Activated CD4-positive, alpha-beta memory T cell treated with anti-CD3 and anti-CD28 coated beads for 36 hours (primary cell): ENCODE measurements around the gene PADI1. TPM values are rescaled to one million over a fixed set of nuclear protein-coding genes. Genes with fewer than 3 reads are reported as not detected.

Experiments used
- CTCF ChIA-PET: fragments of 350-600 bp; sonication (Branson Sonifier 250); formaldehyde crosslinking; loops from one replicate; lab custom pipeline; 2021; ENCODE audit warnings: antibody characterized with exemption, inconsistent platforms; lab: Charles Lee
- POLR2A ChIA-PET: fragments of 350-600 bp; sonication (Branson Sonifier 250); formaldehyde crosslinking; loops from one replicate; lab custom pipeline; 2021; ENCODE audit warnings: antibody characterized with exemption; lab: Charles Lee
- DNase-seq: peaks from one replicate; pipeline ENCODE4 v3.0.0-alpha.2; 2020
- H3K27ac Mint-ChIP-seq: one replicate; pipeline ENCODE4 v1.8.0; 2021; ENCODE audit warnings: mixed read lengths
- H3K27me3 Mint-ChIP-seq: one replicate; pipeline ENCODE4 v1.8.0; 2021; ENCODE audit warnings: mixed read lengths
- H3K36me3 Mint-ChIP-seq: one replicate; pipeline ENCODE4 v1.8.0; 2021; ENCODE audit warnings: mixed read lengths
- H3K4me1 Mint-ChIP-seq: one replicate; pipeline ENCODE4 v1.8.0; 2021; ENCODE audit warnings: low read depth, mixed read lengths
- H3K4me3 Mint-ChIP-seq: one replicate; pipeline ENCODE4 v1.8.0; 2021; ENCODE audit warnings: mild to moderate bottlenecking, mixed read lengths
- H3K9me3 Mint-ChIP-seq: one replicate; pipeline ENCODE4 v1.8.0; 2021; ENCODE audit warnings: mixed read lengths
- intact Hi-C: fragments of 100-400 bp; cut with micrococcal nuclease; formaldehyde crosslinking; loops from one replicate; pipeline ENCODE4 v1.15.1; 2023
- total RNA-seq, 2 experiments: library from RNA; stranded (reverse); gene quantifications; one replicate each; pipeline ENCODE4 v1.2.3, GENCODE V29; 2021

PADI1 gene
- total RNA-seq, 2 experiments from 2014 or later = not detected

GRCh38 chr1:17215545-17215890 is 10.6 kb downstream of the PADI1 start:
- no peak overlapping the region for H3K27ac Mint-ChIP-seq
- ChIA-PET POLR2A (no interaction called here), CTCF (no interaction called here)
- intact Hi-C loops = no loop called here
- no peaks in the 10 kb centered on the region for H3K36me3 Mint-ChIP-seq
- peaks cover 34% of the 10 kb centered on the region for H3K27me3 Mint-ChIP-seq
- DNase-seq = no peak
- no peak overlapping the region for H3K4me3 Mint-ChIP-seq
- H3K4me1 Mint-ChIP-seq = peaks cover 16% of the 10 kb centered on the region
- no peaks in the 10 kb centered on the region for H3K9me3 Mint-ChIP-seq

- Mint-ChIP-seq H3K4me3 (no peak overlapping the region), H3K4me1 (peaks cover 16% of the 10 kb centered on the region), H3K9me3 (no peaks in the 10 kb centered on the region), H3K27ac (no peak overlapping the region), H3K27me3 (peaks cover 34% of the 10 kb centered on the region), H3K36me3 (no peaks in the 10 kb centered on the region)
- CTCF ChIA-PET = interaction anchor here (1.4 kb wide), 1 partner anchor 8 kb away, joined by 3 read pairs; no protein-coding TSS in a partner anchor
- POLR2A ChIA-PET = no interaction called here
- intact Hi-C loops = no loop called here
- DNase-seq = no peak
These were observed 11.2 kb downstream of the PADI1 start for GRCh38 chr1:17216078-17216477.

- peaks cover 9% of the 10 kb centered on the region for H3K4me1 Mint-ChIP-seq
- H3K27ac Mint-ChIP-seq = no peak overlapping the region
- H3K36me3 Mint-ChIP-seq = no peaks in the 10 kb centered on the region
- no peak overlapping the region for H3K4me3 Mint-ChIP-seq
- CTCF ChIA-PET = interaction anchor here (1.4 kb wide), 1 partner anchor 9 kb away, joined by 3 read pairs; no protein-coding TSS in a partner anchor
- peaks cover 31% of the 10 kb centered on the region for H3K27me3 Mint-ChIP-seq
- intact Hi-C loops = no loop called here
- H3K9me3 Mint-ChIP-seq = no peaks in the 10 kb centered on the region
- DNase-seq = no peak
- POLR2A ChIA-PET = no interaction called here
These were observed 12.7 kb downstream of the PADI1 start for GRCh38 chr1:17217607-17218006.

- intact Hi-C loops = no loop called here
- no peak overlapping the region for H3K4me3 Mint-ChIP-seq
- peaks cover 20% of the 10 kb centered on the region for H3K27me3 Mint-ChIP-seq
- CTCF ChIA-PET = no interaction called here
- DNase-seq = no peak
- H3K9me3 Mint-ChIP-seq = no peaks in the 10 kb centered on the region
- no peaks in the 10 kb centered on the region for H3K4me1 Mint-ChIP-seq
- POLR2A ChIA-PET = no interaction called here
- H3K27ac Mint-ChIP-seq = no peak overlapping the region
- H3K36me3 Mint-ChIP-seq = no peaks in the 10 kb centered on the region
These were observed 14.0 kb downstream of the PADI1 start for GRCh38 chr1:17218939-17219338.

GRCh38 chr1:17220287-17220686 is 15.4 kb downstream of the PADI1 start:
- DNase-seq = no peak
- no peak overlapping the region for H3K27ac Mint-ChIP-seq
- no peak overlapping the region for H3K4me3 Mint-ChIP-seq
- no peaks in the 10 kb centered on the region for H3K36me3 Mint-ChIP-seq
- POLR2A ChIA-PET = no interaction called here
- intact Hi-C loops = no loop called here
- H3K4me1 Mint-ChIP-seq = no peaks in the 10 kb centered on the region
- no peaks in the 10 kb centered on the region for H3K9me3 Mint-ChIP-seq
- CTCF ChIA-PET = no interaction called here
- H3K27me3 Mint-ChIP-seq = peaks cover 9% of the 10 kb centered on the region

GRCh38 chr1:17222557-17222956 is 17.6 kb downstream of the PADI1 start:
- no peak overlapping the region for H3K4me3 Mint-ChIP-seq
- no peaks in the 10 kb centered on the region for H3K9me3 Mint-ChIP-seq
- no peak overlapping the region for H3K27ac Mint-ChIP-seq
- no peaks in the 10 kb centered on the region for H3K4me1 Mint-ChIP-seq
- no peaks in the 10 kb centered on the region for H3K27me3 Mint-ChIP-seq
- ChIA-PET POLR2A (no interaction called here), CTCF (interaction anchor here (0.7 to 1.3 kb wide), 2 partner anchors 14 to 98 kb away, joined by 3 to 8 read pairs; no protein-coding TSS in a partner anchor)
- H3K36me3 Mint-ChIP-seq = no peaks in the 10 kb centered on the region
- no peak for DNase-seq
- intact Hi-C loops = no loop called here

- no peak for DNase-seq
- no peak overlapping the region for H3K4me3 Mint-ChIP-seq
- H3K27ac Mint-ChIP-seq = no peak overlapping the region
- no peaks in the 10 kb centered on the region for H3K4me1 Mint-ChIP-seq
- POLR2A ChIA-PET = no interaction called here
- H3K27me3 Mint-ChIP-seq = no peaks in the 10 kb centered on the region
- CTCF ChIA-PET = no interaction called here
- H3K9me3 Mint-ChIP-seq = no peaks in the 10 kb centered on the region
- intact Hi-C loops = no loop called here
- H3K36me3 Mint-ChIP-seq = no peaks in the 10 kb centered on the region
These were observed 19.5 kb downstream of the PADI1 start for GRCh38 chr1:17224434-17224833.

GRCh38 chr1:17225140-17225539 is 20.2 kb downstream of the PADI1 start:
- ChIA-PET POLR2A (no interaction called here), CTCF (no interaction called here)
- Mint-ChIP-seq H3K27ac (no peak overlapping the region), H3K27me3 (no peaks in the 10 kb centered on the region), H3K9me3 (no peaks in the 10 kb centered on the region), H3K4me1 (no peaks in the 10 kb centered on the region), H3K36me3 (no peaks in the 10 kb centered on the region), H3K4me3 (no peak overlapping the region)
- intact Hi-C loops = no loop called here
- no peak for DNase-seq

- no peak for DNase-seq
- ChIA-PET CTCF (no interaction called here), POLR2A (no interaction called here)
- intact Hi-C loops = no loop called here
- no peak overlapping the region for H3K4me3 Mint-ChIP-seq
- H3K27ac Mint-ChIP-seq = no peak overlapping the region
- H3K27me3 Mint-ChIP-seq = no peaks in the 10 kb centered on the region
- no peaks in the 10 kb centered on the region for H3K4me1 Mint-ChIP-seq
- no peaks in the 10 kb centered on the region for H3K36me3 Mint-ChIP-seq
- H3K9me3 Mint-ChIP-seq = no peaks in the 10 kb centered on the region
These were observed 22.5 kb downstream of the PADI1 start for GRCh38 chr1:17227358-17227915.

GRCh38 chr1:17228619-17229018 is 23.7 kb downstream of the PADI1 start:
- DNase-seq = no peak
- no peak overlapping the region for H3K27ac Mint-ChIP-seq
- intact Hi-C loops = no loop called here
- no peaks in the 10 kb centered on the region for H3K36me3 Mint-ChIP-seq
- H3K4me1 Mint-ChIP-seq = no peaks in the 10 kb centered on the region
- H3K27me3 Mint-ChIP-seq = no peaks in the 10 kb centered on the region
- ChIA-PET POLR2A (no interaction called here), CTCF (no interaction called here)
- H3K9me3 Mint-ChIP-seq = no peaks in the 10 kb centered on the region
- H3K4me3 Mint-ChIP-seq = no peak overlapping the region

GRCh38 chr1:17229379-17229778 is 24.5 kb downstream of the PADI1 start:
- CTCF ChIA-PET = no interaction called here
- no peaks in the 10 kb centered on the region for H3K4me1 Mint-ChIP-seq
- H3K9me3 Mint-ChIP-seq = no peaks in the 10 kb centered on the region
- no peaks in the 10 kb centered on the region for H3K36me3 Mint-ChIP-seq
- DNase-seq = no peak
- no peak overlapping the region for H3K27ac Mint-ChIP-seq
- intact Hi-C loops = no loop called here
- POLR2A ChIA-PET = no interaction called here
- H3K4me3 Mint-ChIP-seq = no peak overlapping the region
- H3K27me3 Mint-ChIP-seq = no peaks in the 10 kb centered on the region

GRCh38 chr1:17230106-17230505 is 25.2 kb downstream of the PADI1 start:
- Mint-ChIP-seq H3K27ac (no peak overlapping the region), H3K27me3 (no peaks in the 10 kb centered on the region), H3K4me1 (no peaks in the 10 kb centered on the region), H3K36me3 (no peaks in the 10 kb centered on the region), H3K4me3 (no peak overlapping the region), H3K9me3 (no peaks in the 10 kb centered on the region)
- DNase-seq = no peak
- ChIA-PET POLR2A (no interaction called here), CTCF (no interaction called here)
- intact Hi-C loops = no loop called here

GRCh38 chr1:17230671-17231310 is 25.9 kb downstream of the PADI1 start:
- no peaks in the 10 kb centered on the region for H3K4me1 Mint-ChIP-seq
- intact Hi-C loops = no loop called here
- H3K36me3 Mint-ChIP-seq = no peaks in the 10 kb centered on the region

More at GRCh38 chr1:17230671-17231310, 25.9 kb downstream of the PADI1 start:
- DNase-seq = no peak
- ChIA-PET CTCF (no interaction called here), POLR2A (no interaction called here)
- Mint-ChIP-seq H3K27ac (no peak overlapping the region), H3K4me3 (no peak overlapping the region), H3K9me3 (no peaks in the 10 kb centered on the region), H3K27me3 (no peaks in the 10 kb centered on the region)
